Astrocyte (in vitro differentiated cells and primary cell): Measurements from ENCODE around the gene TRIM7. TPM values are rescaled to one million over a fixed set of nuclear protein-coding genes. Genes with fewer than 3 reads are reported as not detected.
A peak's percentile ranks its signal among the peaks of the same experiment; 100 is the strongest.

ENCODE experiments used
- DNase-seq: peaks from one replicate; pipeline ENCODE4 v3.0.0-alpha.2; 2010; ENCODE audit warnings: low read depth
- FAIRE-seq: peaks from 2 replicates; lab custom pipeline; 2011; peaks lifted over from hg19 to GRCh38; lab: Jason Lieb, UNC
- H2AFZ ChIP-seq: 2 replicates; pipeline ENCODE4 v1.6.0; 2012; ENCODE audit warnings: low read depth, low read length, inconsistent platforms
- H3K27ac ChIP-seq: 2 replicates; pipeline ENCODE4 v1.5.1; 2011; ENCODE audit warnings: low read depth, low read length, inconsistent platforms
- H3K27me3 ChIP-seq: 2 replicates; pipeline ENCODE4 v1.6.0; 2011; ENCODE audit warnings: low read length, inconsistent platforms; ENCODE audit not compliant: insufficient read depth
- H3K36me3 ChIP-seq: 2 replicates; pipeline ENCODE4 v1.5.1; 2011; ENCODE audit warnings: low read length, inconsistent platforms; ENCODE audit not compliant: insufficient read depth
- H3K4me1 ChIP-seq: 2 replicates; pipeline ENCODE4 v1.5.1; 2011; ENCODE audit warnings: low read length, inconsistent platforms; ENCODE audit not compliant: insufficient read depth
- H3K4me2 ChIP-seq: 2 replicates; pipeline ENCODE4 v1.6.0; 2012; ENCODE audit warnings: low read length, inconsistent platforms
- H3K4me3 ChIP-seq: 2 replicates; pipeline ENCODE4 v1.5.1; 2011; ENCODE audit warnings: low read depth, mild to moderate bottlenecking, low read length, inconsistent platforms; ENCODE audit not compliant: insufficient read depth
- H3K79me2 ChIP-seq: 2 replicates; pipeline ENCODE4 v1.6.0; 2012; ENCODE audit warnings: mild to moderate bottlenecking, low read length, inconsistent platforms; ENCODE audit not compliant: insufficient read depth
- H3K9ac ChIP-seq: 2 replicates; pipeline ENCODE4 v1.6.0; 2012; ENCODE audit warnings: mild to moderate bottlenecking, low read length, inconsistent platforms
- H3K9me3 ChIP-seq: 2 replicates; pipeline ENCODE4 v1.5.1; 2012; ENCODE audit warnings: low read depth, mild to moderate bottlenecking, low read length, inconsistent platforms; ENCODE audit not compliant: insufficient read depth
- H4K20me1 ChIP-seq: 2 replicates; pipeline ENCODE4 v1.6.0; 2012; ENCODE audit warnings: low read length, inconsistent platforms; ENCODE audit not compliant: insufficient read depth
- H3K27ac Mint-ChIP-seq: one replicate; pipeline ENCODE4 v1.8.0; 2021; ENCODE audit warnings: mild to moderate bottlenecking, mixed read lengths; ENCODE audit not compliant: unreplicated experiment
- H3K27me3 Mint-ChIP-seq: one replicate; pipeline ENCODE4 v1.8.0; 2021; ENCODE audit warnings: low read depth, mixed read lengths; ENCODE audit not compliant: unreplicated experiment
- H3K36me3 Mint-ChIP-seq: one replicate; pipeline ENCODE4 v1.8.0; 2021; ENCODE audit warnings: low read depth, mixed read lengths; ENCODE audit not compliant: unreplicated experiment
- H3K4me1 Mint-ChIP-seq: one replicate; pipeline ENCODE4 v1.8.0; 2021; ENCODE audit warnings: low read depth, mixed read lengths; ENCODE audit not compliant: unreplicated experiment
- H3K4me3 Mint-ChIP-seq: one replicate; pipeline ENCODE4 v1.8.0; 2021; ENCODE audit warnings: mild to moderate bottlenecking, moderate library complexity, mixed read lengths; ENCODE audit not compliant: unreplicated experiment
- H3K9me3 Mint-ChIP-seq: one replicate; pipeline ENCODE4 v1.8.0; 2021; ENCODE audit warnings: mild to moderate bottlenecking, mixed read lengths; ENCODE audit not compliant: unreplicated experiment
- EZH2 ChIP-seq: IDR thresholded peaks from 2 replicates; pipeline ENCODE4 v1.6.1; 2012; ENCODE audit warnings: mild to moderate bottlenecking, low read length, inconsistent platforms; ENCODE audit not compliant: insufficient read depth
- total RNA-seq: library from RNA; stranded (reverse); gene quantifications from 2 replicates; pipeline ENCODE4 v1.2.1, GENCODE V29; 2021
- TF ChIP-seq, protein P1 (sequence below): IDR thresholded peaks from 2 replicates; pipeline ENCODE4 v1.5.1; 2011; ENCODE audit warnings: low read depth, mild to moderate bottlenecking, inconsistent platforms, low read length, moderate library complexity; ENCODE audit not compliant: insufficient read depth

Gene TRIM7
- total RNA-seq, 1 donor from 2014 or later: 0.27 TPM

DNA sequence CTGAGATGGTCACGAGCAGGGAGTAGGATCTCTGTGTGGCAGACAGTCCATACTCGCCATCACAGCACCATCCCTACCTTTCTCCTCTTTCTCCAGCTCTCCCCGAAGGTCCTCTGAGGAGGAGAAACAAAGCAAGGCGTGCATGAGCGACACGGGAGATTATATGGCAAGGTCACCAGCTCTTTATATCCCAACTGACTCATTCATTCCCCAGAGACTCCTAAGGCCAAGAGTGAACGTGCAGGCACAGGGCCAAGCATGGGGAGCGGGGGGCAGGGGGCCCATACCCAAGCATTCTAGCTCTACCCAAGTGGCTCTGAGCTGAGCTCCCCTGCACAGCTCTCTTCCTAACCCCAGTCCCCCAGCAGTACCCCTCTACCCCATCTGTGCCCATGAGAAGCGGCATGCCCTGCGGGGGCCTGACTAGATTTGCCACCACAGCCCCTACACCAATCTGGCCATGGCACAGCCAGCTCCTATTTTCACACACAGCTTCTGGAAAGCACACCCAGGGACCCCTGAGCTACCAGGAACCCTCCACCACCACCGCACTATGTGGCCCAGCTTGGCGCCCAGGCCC is 6.8 kb downstream of the TRIM7 start:
- H3K4me3 Mint-ChIP-seq: peak overlapping the region; percentile 45
- Histone ChIP-seq H3K36me3 (no peaks in the 10 kb centered on the region), H3K4me1 (no peaks in the 10 kb centered on the region), H3K9me3 (no peaks in the 10 kb centered on the region), H3K27ac (no peak overlapping the region), H3K79me2 (no peaks in the 10 kb centered on the region), H2AFZ (no peak overlapping the region), H3K27me3 (peaks cover 14% of the 10 kb centered on the region), H4K20me1 (no peaks in the 10 kb centered on the region), H3K9ac (no peak overlapping the region), H3K4me3 (no peak overlapping the region), H3K4me2 (no peak overlapping the region)
- H3K9me3 Mint-ChIP-seq: no peaks in the 10 kb centered on the region
- H3K4me1 Mint-ChIP-seq: peaks cover 8% of the 10 kb centered on the region
- no peaks in the 10 kb centered on the region for H3K36me3 Mint-ChIP-seq
- FAIRE-seq (no peak), DNase-seq (no peak)
- TF ChIP-seq, protein P1, sequence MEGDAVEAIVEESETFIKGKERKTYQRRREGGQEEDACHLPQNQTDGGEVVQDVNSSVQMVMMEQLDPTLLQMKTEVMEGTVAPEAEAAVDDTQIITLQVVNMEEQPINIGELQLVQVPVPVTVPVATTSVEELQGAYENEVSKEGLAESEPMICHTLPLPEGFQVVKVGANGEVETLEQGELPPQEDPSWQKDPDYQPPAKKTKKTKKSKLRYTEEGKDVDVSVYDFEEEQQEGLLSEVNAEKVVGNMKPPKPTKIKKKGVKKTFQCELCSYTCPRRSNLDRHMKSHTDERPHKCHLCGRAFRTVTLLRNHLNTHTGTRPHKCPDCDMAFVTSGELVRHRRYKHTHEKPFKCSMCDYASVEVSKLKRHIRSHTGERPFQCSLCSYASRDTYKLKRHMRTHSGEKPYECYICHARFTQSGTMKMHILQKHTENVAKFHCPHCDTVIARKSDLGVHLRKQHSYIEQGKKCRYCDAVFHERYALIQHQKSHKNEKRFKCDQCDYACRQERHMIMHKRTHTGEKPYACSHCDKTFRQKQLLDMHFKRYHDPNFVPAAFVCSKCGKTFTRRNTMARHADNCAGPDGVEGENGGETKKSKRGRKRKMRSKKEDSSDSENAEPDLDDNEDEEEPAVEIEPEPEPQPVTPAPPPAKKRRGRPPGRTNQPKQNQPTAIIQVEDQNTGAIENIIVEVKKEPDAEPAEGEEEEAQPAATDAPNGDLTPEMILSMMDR: no peak
- TF ChIP-seq EZH2: no peak
- no peak overlapping the region for H3K27ac Mint-ChIP-seq
- peaks cover 42% of the 10 kb centered on the region for H3K27me3 Mint-ChIP-seq

DNA sequence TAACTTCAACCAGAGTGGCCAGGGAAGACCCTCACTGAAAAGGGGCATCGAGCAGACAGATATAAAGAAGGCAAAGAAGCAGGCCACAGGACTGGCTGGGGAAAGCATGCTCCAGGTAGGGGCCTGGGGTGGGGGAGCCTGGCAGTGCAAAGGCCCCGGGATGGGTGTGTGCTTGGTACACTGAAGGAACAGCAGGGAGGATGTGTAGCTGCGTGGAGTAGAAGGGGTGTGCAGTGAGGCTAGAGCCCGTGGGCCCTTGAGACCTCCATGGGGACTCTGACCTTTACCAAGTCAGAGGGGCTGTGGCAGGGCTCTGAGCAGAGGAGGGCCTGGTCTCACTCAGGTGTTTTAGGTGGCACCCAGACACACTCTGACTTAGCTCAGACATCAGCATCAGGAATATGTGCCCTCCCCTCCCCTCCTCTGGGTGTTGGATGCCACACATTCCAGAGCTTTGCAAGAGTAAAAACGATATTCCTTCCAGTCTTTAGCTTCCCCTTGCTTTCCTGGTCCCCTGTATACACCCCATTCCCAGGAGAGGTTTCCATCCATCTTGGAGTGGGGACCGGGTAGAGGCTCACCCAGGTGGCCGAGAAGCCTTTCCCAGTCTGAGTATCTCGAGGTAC is 7.6 kb downstream of the TRIM7 start:
- H3K9me3 Mint-ChIP-seq: no peaks in the 10 kb centered on the region
- no peaks in the 10 kb centered on the region for H3K36me3 ChIP-seq
- H3K4me2 ChIP-seq: no peak overlapping the region
- H3K27me3 ChIP-seq: peaks cover 14% of the 10 kb centered on the region
- no peak overlapping the region for H3K27ac Mint-ChIP-seq
- no peaks in the 10 kb centered on the region for H4K20me1 ChIP-seq
- peaks cover 2% of the 10 kb centered on the region for H3K4me1 ChIP-seq
- H3K4me3 ChIP-seq: no peak overlapping the region
- H3K4me1 Mint-ChIP-seq: peaks cover 8% of the 10 kb centered on the region
- H3K9me3 ChIP-seq: no peaks in the 10 kb centered on the region
- H3K79me2 ChIP-seq: no peaks in the 10 kb centered on the region
- no peak overlapping the region for H2AFZ ChIP-seq
- H3K4me3 Mint-ChIP-seq: no peak overlapping the region
- no peaks in the 10 kb centered on the region for H3K36me3 Mint-ChIP-seq
- H3K27ac ChIP-seq: no peak overlapping the region
- H3K9ac ChIP-seq: no peak overlapping the region
- FAIRE-seq: no peak
- H3K27me3 Mint-ChIP-seq: peaks cover 38% of the 10 kb centered on the region
- no peak for DNase-seq
- TF ChIP-seq EZH2: no peak
- TF ChIP-seq, protein P1: no peak

DNA sequence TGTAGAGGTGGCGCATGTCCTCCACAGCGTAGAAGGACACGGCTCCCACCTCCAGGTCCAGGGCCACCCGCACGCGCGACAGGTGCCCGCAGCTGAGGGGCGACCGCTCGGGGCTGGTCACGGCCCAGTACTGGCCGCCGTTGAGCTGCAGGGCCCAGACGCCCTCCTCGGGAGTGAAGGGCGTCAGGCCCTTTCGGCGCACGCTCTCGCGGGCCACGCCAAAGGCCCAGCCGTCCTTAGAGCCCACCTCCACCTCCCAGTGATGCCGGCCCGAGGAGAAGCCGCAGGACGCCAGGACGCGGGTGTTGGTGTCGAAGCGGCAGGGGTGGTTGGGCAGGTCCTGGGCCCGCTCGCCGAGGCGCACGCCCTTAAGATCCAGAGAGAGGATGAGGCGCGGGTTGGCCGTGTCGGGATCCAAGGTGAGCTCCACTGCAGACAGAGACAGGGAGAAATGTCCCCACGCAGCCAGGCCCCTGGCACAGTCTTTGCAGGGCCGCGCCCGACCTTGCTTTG is 9.7 kb downstream of the TRIM7 start:
- Histone ChIP-seq H3K4me2 (no peak overlapping the region), H3K4me3 (no peak overlapping the region), H3K4me1 (peaks cover 13% of the 10 kb centered on the region), H3K79me2 (no peaks in the 10 kb centered on the region), H3K9ac (no peak overlapping the region), H3K9me3 (no peaks in the 10 kb centered on the region), H3K27ac (no peak overlapping the region), H3K27me3 (peaks cover 10% of the 10 kb centered on the region), H3K36me3 (no peaks in the 10 kb centered on the region), H4K20me1 (no peaks in the 10 kb centered on the region), H2AFZ (no peak overlapping the region)
- DNase-seq: no peak
- FAIRE-seq: no peak
- no peak for TF ChIP-seq EZH2
- TF ChIP-seq, protein P1: no peak
- Mint-ChIP-seq H3K4me3 (no peak overlapping the region), H3K27ac (no peak overlapping the region), H3K27me3 (peaks cover 22% of the 10 kb centered on the region), H3K9me3 (no peaks in the 10 kb centered on the region), H3K4me1 (peaks cover 8% of the 10 kb centered on the region), H3K36me3 (no peaks in the 10 kb centered on the region)
